GM18909 (cell line): ENCODE data around the gene TARP.

ENCODE experiments used
- ATAC-seq: cut with Tn5 transposase; IDR thresholded peaks from one replicate; pipeline ENCODE4 v1.9.1; 2021; ENCODE audit warnings: mild to moderate bottlenecking; ENCODE audit not compliant: unreplicated experiment, poor library complexity

TARP gene

DNA sequence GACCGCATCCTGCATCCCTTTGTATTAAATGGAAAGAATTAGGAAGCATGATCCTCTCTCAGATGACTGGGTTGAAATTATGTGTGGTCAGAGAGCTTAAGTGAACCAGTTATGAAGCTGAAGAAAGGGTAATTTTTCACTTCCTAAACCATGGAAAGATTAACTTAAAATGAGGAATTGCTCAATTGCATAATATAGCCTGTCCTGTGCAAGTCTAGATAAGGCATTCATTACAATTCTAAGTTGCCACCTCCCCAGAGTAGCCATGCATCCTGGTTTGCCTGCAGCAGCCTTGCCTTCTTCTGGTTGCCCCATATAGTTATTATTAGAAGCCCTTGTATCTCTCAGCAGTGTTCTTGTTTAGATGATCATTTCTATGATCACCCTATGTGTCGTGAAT lies 50.1 kb downstream of the TARP start:
- ATAC-seq, result no peak

DNA sequence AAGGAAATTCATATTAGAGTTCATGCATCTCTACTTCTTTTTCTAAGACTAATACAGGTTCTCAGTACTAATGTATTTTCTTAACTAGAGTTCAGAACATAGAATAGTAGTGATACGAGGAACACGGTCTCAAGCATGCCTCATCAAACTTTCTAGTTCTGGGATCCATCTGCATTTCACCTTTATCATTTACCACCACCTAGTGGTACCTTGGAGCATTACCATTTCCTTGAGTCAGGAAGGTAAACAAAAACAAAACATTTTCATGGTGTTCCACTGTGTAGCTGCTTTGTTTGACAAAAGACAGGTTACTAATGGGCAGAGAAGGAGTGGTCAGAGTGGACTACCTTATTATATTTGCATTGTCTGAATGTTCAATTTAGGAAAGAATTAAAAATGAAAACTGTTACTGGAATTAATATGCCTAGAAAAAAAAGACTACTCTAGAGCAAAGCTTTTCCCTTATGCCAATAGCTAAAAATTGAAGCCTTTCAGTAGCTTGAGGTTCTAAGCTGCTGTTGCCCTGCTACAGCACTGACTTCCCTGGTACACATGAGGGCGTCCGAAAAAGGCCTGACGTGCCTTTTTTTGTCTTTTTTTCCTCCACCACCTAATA lies 50.8 kb downstream of the TARP start:
- peak; percentile 46 for ATAC-seq

DNA sequence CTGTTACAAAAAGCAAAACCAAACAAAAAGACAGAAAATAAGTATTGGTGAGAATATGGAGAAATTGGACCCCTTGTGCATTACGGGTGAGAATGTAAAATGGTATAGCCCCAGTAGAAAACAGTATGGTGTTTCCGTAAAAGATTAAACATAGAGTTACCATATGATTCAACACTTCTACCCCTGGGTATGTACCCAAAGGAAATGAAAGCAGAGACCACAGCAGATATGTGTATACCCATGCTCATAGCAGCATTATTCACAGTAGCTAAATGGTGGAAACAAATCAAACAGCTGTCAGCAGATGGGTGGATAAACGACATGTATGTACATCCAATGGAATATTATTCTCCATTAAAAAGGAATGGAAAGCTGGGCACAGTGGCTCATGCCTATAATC lies 53.0 kb downstream of the TARP start:
- peak; percentile 81 for ATAC-seq

DNA sequence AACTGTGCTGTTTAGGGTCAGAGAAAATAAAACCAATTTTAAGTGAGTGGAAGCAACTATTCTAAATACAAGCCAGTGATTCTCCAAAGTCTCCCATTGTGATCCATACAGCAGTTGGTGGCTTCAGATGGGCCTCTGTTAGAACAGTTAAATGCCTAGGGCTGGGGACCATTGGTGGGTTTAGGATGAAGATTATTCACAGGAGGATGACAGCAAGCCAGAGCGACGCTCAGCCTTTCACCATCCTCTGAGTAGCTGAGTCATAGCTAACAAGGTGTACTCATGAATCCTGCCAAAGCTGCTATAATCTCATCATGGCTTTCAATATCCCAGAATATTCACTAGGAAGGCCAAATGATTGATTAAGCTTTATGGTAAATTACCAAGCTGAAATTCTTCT lies 55.8 kb downstream of the TARP start:
- ATAC-seq, result no peak

GRCh38 chr7:38215735-38216670 lies 57.4 kb downstream of the TARP start:
- ATAC-seq, result peak; percentile 82

DNA sequence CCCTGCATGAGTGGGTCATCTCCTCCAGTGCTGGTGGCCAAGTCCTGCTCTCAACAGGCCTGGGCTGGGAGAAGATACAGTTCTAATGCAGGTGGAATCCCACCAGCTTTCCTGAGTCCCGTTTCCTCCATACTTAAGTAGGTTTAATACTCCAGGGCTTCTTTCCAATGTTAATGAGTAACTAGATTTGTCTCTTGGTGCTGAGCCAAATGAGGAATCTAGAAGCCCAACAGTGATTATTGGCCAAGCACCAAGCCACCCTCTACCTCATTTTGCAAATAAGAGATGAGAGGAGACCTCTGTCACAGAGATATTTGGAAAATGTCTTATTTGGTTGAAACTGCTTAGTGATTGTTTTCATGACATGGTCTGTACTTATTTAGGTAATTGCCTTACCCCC lies 58.3 kb downstream of the TARP start:
- no peak for ATAC-seq

- ATAC-seq, result no peak
These were observed 61.5 kb downstream of the TARP start for GRCh38 chr7:38211940-38212339.

DNA sequence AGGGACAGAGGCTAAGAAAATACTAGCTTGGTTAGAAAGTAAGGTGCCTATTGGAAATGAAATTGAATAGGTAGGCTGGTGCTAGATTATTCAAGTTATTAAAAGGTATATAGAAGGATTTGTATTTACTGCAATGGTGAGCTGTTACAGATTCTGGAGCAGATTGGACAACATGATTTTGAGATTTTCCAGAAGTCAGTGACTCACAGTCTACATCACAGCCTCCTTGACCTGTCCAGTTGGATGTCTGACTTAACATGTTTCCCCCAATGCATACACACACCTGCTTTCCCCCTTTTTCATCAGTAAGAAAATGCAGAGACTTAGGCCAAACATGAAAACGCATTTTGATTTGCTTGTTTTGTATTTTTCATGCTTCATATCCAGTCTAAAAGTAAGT lies 62.0 kb downstream of the TARP start:
- ATAC-seq, result no peak
